HG02938 (cell line): ENCODE data around the gene GPR152.
"Not testable (repeated sequence)": the region's sequence is repeated elsewhere in the genome, so short reads cannot be mapped to it uniquely, and the experiment has no call there.

Experiments
- ATAC-seq: cut with Tn5 transposase; IDR thresholded peaks from one replicate; pipeline ENCODE4 v1.9.1; 2021; ENCODE audit warnings: mild to moderate bottlenecking, moderate library complexity; ENCODE audit not compliant: unreplicated experiment

Gene GPR152

DNA sequence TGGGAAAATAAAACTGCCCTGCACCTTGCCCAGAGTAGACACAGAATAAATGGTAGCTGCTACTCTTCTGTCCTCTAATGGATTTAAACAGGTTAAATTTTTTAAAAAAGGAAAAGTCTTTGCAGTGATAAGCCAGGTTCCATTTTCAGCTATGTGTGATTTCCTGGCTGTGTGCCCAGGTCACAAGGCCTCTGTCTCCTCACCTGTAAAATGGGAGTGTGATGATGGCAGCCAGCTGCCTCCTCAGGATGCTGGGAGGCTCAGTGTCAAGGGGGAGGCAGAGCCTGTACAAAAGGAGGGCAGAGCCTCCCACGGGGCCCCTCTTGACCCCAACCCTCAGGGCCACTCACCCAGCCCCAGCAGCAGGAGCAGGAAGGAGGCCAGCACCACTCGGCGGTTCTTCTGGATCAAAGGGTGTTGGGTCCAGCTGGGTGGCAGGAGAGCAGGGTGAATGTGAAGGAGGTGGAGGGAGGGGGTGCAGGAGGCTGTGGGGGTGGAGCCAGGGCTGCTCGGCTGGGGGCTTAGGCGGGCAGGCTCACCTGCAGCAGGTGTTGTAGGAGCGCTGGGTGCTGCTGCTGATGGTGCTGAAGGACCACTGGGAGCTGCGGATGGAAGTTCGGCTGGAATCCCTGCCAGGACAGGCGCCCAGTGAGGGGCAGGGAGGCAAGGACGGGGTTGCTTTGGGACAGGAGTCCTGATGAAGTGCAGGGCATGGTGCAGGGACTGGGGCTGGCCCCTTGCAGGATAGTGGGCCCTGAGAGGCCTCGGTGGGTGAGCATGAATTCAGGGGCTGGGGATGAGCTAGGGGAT is 14.6 kb upstream of the GPR152 start:
- ATAC-seq: no peak

DNA sequence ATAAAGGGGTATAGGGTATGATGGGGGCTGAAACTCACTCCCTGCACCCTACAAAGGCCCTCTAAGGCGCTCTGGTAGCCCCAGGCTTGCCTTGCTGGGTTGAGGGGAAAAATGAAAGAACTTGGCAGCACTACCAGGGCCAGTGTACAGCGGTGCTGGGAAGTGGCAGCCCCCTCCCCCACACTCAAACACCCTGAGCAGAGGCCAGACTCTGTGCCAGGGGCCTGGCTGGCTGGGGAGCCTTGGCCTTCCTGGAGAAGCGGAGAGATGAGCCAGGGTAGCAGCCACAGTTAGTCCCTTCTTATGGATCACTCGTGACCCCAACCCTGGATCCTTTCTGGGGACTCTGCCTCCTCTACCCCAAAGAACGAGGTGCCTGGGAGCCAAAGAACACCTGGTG is 13.8 kb upstream of the GPR152 start:
- ATAC-seq: no peak

DNA sequence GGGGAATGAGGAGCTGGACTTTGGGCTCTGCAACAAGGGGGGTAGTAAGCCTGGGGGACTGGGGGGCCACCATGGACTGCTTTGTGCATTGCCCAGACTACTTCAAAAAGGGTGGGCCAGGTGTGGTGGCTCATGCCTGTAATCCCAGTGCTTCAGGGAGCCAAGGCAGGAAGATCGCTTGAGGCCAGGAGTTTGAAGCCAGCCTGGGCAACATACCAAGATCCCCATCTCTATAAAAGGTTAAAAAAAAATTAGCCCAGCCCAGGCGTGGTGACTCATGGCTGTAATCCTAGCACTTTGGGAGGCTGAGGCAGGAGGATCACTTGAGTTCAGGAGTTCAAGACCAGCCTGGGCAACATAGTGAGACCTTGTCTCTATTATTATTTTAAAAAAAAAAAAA is 13.0 kb upstream of the GPR152 start:
- not testable (repeated sequence) for ATAC-seq

DNA sequence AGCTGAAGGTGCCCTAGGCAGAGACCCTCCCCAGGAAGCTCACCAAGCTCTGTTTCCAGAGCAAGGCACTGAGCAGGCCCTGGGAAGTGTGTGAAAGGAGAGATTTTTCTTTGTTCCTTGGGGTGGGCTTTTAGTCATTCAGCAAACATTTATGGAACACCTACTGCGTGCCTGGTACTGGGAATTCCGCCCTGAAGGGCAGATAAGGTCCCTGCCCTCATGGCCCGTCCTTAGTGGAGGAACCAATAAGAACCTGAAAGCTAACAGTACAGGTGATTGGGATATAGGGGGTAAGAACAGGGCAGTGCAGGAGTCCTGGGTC is 12.6 kb upstream of the GPR152 start:
- ATAC-seq: no peak

DNA sequence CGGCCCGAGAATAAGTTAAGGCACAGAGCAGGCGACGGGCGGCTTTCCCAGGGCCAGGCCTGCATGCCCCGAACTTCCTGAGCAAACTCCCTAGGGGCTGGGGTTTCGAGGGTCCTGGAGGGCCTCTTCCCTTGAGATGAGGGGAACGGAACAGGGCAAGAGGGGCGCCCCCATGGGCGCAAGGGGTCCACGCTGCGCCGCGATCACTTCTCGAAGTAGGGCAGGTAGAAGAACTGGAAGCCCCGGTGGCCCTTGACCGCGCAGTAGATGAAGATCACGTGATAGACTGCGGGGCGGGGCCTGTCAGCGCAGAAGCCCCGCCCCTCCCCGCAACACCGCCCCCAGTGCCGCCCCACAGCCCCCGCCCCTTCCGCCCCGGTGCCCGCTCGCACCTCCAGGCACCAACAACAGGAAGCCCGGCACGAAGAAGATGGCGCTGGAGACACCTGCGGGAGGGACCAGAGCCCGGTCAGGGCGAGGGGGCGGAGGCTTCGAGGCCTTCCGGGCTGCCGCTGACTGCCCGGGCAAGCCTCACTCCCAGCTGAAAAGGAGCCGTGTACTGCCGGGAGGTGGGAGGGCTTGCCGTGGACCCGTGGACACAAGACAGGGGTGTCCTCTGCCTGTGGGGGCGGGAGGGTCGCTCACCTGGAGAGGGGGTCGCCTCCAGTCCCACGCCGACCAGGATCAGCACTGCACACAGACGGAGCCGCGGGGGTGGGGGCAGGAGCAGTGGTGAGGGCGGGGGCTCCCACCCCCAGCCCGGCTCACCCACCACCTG is 12.1 kb upstream of the GPR152 start:
- peak; percentile 54 for ATAC-seq

DNA sequence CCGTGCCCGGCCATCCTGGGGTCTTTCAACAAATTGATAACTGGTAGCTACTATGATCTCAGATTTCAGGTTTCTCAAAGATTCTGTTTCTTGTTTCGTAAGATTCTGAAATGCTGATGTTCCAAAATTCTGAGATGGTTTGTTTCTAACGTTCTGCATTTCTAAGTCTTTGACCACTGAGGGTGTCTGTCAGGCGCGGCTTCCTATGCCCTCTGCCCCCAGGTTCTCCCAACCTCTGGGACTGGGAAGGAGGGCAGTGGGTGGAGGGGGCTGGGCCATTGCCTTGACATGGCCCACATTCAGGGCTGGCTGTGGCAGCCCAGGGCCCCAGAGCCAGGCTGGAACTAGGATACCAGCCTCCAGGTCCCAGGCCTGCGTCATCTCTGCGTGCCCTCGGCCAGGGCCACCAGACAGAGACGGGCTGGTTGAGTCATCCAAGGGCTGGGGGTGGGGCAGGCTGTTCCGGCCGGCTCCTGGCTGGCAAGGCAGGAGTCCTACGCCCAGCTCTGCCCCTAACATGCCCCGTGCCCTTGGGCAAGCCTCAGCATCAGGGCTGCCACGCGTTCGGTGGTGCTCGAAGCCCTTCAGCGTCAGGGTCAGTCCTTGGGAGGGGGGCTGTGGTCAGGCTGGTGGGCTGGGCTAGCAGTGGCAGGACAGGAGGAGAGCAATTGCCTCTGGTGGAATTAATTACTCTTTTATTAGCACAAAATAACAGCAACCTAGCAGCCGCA is 11.3 kb upstream of the GPR152 start:
- ATAC-seq: no peak

DNA sequence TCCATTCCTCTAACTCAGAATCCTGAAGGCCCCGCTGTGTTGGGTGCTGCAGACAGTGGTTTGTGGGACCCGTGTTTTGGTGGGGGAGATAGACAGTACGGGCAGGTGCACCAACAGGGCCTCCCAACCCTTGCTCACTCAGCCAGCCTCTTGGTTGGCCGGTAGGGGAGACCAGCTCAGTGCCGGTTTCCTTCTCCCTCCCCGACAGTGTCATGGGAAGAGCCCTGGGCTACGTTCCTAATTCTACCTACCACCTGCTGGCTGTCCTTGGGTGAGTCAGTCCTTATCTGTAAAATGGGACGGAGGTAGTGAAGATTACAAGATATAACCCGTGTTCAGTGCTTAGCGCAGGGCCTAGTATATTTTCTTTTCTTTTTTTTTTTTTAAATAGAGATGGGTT is 10.7 kb upstream of the GPR152 start:
- no peak for ATAC-seq

DNA sequence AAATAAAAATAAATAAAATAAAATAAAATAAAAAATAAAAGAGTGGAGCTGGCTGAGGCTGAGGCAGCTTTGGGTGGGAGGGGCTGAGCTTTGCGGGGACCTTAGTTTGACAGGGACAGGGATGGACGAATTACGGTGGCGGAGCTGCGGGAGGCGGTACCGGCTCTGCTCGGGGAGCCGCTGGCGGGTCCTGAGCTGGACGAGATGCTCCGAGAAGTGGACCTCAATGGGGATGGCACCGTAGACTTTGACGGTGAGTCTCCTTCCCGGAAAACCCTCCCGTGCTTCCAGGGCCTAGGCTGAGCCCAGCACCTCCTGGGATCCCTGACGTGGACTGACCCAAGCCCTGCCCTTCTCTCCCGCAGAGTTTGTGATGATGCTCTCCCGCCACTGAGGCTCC is 5.7 kb upstream of the GPR152 start:
- no peak for ATAC-seq

DNA sequence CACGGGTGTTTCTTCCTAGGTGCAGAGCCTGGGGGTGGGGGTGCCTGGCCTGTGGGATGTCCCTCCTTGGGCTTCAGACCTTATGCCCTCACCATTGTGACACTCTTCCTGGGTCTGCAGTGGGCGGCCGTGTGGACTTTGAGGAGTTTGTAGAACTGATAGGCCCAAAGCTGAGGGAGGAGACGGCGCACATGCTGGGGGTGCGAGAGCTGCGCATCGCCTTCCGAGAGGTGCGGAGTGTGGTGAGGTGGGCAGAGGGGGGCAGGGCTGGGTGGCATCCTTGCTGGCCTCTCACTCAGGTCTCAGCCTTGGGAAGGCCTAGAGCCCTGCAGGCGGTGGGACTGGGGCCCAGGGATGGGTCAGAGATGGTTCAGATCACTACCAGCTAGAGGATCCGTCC is 4.9 kb upstream of the GPR152 start:
- no peak for ATAC-seq

DNA sequence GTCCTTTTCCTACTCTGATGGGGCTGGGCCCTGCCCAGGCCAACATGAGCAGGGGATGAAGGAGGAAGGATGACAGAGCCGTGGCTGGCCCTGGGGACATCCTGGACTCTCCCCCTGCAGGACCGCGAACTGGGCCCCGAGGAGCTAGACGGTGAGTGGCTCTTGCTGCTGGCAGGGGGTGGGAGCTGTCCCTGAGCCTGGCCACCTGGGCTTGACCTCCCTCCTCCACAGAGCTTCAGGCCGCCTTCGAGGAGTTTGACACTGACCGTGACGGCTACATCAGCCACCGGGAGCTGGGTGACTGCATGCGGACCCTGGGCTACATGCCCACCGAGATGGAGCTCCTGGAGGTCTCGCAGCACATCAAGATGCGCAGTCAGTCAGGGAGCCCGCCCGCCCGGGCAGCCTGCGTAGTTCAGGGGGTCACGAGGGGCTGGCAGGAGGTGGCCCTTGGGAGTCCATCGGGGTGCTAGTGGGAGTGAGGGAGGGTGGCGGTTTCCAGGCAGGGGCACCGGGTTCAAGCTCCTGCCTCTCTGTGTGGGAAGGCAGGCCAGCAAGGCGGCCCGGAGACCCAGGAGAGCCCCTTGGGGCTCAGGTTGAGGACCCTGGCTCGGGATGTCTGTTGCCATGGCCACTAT is 3.7 kb upstream of the GPR152 start:
- ATAC-seq: no peak

DNA sequence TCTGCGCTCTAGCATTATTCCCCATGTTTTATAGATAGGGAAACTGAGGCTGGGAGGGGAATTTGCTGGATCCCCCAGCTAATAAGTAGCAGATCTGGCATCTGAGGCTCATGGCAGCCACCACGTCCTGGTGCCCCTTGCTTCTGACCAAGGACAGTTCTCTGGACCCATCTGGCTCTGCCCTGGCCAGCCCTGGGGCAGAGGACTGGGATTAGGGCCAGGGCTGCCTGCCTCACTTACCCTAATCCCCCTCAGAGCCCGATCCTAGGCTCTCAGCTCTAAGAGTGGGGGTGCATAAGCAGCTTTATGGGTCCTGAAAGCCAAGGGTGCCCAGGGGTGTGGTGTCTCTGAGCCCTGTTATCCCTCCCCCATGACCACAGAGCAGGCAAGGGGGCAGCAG is 2.5 kb upstream of the GPR152 start, which contains the start of gene CABP4:
TSS of gene CABP4 (plus strand) at position 301 of the 400 bp plus-strand sequence. CDS start at position 371, 70 bp downstream.
- no peak for ATAC-seq

DNA sequence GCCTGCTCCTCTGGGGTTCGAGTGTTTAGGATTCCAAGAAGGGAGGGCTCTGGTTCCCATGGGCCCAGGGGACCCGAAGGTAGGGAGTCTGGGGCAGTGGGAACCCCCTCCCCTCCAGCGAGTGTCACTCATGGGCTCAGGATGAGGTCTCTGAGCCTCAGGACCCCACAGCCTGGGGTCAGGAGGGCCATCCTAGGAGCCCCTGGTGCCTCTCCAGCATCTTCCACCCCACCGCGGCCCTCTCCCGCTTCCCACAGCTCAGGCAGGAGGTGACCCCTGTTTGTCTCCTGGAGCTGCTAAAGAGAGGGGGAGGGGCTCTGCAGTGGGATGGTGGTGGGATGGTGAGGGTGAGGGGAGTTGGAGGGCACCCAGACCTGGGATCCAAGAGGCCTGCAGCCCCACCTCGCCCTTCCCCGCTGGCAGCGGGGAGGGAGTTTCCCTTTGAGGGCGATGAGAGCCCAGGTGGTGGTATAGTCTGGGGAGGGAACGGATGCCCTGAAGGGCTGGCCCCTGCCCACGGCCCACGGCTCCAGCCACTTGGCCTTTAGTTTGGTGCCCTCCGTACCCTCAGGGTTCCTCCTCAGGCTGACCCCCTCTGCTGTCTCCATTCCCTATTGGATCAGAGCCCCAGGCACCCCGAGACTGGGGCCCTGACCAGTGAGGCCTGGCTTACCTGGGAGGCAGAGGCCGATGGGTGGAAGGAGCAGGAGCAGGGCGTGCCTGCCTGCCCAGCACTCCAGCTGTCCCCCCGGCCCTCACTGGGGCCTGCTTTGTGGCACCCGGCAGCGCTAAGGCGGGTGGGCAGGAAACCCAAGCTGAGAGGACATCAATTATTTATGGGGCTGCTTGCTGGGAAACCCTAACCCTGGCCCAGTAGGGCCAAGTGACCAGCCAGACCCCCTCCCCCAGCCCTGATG is 1.5 kb upstream of the GPR152 start:
- no peak for ATAC-seq

DNA sequence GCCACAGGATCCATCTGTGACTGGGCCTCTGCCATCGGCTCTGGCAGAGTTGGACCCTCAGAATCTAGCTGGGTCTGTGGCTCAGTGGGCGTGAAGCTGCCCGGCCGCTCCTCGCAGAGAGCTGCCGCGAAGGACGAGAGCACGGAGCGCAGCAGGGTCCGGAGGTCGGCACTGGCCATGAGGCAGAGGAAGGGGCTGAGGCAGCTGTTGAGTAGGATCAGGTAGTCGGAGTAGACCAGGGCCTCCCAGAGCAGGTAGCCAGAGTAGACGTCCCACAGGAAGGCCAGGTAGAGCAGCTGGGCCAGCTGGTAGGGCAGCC is 912 bp downstream of the GPR152 start:
- no peak for ATAC-seq

DNA sequence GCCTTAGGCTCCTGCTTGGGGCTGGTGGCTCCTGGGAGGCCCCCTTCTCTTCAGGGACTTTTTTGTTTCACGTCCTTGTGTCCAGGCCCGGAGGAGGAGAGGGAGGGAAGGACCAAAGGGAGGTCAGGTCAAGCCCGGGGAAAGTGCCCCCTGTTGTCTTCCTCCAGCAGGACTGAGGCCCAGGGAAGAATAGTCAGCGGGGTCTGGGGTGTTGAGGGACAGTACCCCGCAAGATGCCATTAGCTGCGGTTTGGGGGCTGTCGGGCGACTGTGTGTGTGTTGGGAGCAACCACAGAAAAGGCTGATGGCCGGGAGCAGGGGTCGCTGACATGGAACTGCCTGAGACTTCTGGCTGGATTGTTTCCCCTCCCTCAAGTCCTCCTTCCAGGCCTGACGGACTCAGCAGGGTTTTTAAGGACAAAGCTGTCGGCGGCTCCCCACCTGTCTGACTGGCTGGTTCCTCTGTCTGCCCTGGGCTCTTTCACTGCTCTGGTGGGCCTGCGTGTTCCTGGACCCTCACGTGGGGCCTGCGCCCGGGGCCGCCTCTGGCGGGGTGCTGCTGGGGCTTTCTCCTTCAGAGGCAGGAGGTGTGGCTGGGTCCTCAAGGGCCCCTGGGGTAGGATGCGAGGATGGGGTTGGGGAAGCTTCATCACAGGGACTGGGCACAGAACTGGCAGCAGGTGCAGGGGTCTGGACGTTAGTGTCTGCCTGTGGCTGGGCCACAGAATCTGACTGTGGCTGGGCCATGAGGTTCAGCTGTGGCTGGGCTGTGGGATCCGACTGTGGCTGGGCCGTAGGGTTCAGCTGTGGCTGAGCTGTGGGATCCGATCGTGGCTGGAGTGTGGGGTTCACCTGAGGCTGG is 1.5 kb downstream of the GPR152 start:
- ATAC-seq: no peak

DNA sequence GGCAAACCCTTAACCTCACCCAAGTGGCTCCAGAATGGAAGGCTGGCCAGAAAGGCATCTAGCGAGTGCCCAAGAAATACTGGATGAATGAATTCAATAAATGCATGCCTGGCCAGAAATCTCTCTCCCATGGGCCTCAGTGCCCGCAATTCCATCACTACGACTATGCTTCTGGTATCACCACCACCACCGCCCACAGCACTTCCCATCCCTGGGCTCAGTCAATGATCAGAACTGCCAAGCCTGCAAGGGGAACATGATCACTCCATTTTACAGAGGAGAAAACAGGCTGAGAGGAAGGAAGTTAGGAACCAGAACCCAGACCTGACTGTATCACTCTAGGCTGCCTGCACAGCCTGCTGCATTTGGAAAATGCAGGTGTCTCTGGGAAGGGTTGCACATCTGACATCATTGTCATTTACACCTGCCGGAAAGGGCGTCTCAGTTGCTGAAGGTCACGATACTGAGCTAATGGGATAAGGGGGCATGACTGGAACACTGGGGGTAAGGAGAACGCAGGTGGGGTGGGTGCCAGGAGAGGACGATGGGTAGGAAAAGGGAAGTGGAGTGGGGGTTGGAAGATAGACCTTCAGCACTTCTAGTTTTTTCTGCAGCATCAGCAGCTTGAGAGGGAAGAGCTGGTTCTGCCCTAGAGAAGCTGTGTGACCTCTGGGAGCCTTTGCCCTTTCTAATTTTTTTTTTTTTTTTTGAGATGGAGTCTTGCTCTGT is 3.2 kb downstream of the GPR152 start:
- ATAC-seq: no peak

DNA sequence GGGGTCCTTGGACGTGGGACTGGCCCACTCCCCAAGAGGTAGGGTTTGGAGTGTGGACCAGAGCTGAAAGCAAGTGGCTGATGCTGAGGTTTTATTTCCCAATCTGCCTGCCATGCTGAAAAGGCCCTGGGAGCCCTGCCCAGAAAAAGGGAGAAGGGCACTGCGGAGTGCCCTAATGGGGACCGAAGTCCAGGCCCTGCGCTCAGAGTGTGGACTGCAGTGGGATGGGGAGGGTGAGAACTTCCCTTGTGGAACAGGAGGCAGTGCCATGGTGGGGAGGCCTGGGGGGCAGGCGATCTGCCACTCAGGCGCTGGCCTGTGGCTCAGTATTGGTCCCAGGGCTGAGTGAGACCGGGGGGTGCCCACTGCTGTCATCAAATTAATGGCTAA is 4.3 kb downstream of the GPR152 start:
- ATAC-seq: no peak

DNA sequence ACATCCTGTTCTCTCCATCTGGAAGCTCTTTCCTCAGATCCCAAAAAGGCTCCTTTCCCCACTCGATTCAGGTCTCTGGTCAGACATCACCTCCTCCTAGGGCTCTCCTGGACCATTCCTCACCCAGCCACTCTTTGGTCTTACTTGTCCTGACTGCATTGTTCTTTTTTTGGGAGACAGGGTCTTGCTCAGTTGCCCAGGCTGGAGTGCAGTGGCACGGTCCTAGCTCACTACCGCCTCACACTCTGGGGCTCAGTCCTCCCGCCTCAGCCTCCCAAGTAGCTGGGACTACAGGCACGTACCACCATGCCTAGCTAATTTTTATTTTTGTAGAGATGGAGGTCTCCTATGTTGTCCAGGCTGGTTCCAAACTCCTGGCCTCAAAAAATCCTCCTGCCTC is 7.0 kb downstream of the GPR152 start:
- no peak for ATAC-seq

DNA sequence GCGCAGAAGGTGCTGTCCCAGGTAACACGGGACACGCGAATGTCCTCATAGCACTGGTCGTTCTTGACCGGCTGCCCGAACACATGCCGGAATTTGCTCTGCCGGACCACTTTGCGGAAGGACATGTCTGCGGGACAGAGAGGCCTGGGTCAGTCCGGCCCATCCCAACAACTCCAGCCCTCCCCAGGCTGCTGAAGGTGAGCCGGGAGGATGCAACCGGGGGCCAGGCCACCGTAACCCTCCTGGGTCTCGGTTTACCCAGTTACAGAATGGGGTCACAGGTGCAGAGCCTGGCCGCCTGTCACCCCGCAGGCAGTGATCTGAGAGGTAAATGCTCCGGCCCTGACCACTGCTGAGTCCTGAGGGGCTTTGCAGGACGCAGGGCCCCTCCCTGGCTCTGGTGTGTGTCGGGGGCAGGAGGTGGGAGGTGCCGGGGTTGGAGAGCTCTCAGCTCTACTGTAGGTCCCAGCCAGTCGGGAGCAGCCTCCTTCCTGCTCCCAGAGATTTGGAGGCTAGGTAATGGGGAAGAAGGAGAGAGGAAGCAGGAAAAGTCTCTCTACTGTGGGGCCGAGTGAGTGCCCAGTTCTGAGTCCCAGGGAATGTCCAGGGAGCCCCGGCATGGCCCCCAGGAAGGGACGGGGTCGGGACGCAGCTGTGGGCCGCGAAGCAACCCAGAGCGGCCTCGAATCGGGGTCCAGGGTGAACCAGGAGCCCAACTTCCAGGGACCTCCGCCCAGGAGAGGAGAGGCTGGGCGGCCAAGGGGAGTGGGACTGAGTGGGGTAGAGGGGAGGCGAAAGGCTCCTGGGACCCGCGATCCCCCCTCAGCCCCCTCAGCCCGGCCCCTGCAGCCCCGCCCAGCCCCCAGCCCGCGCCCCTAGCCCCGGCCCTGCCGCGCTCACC is 9.8 kb downstream of the GPR152 start:
- no peak for ATAC-seq
